Naive thymus-derived CD8-positive, alpha-beta T cell (primary cell): ENCODE data around the gene PALM3. TPM values are rescaled to one million over a fixed set of nuclear protein-coding genes. Genes with fewer than 3 reads are reported as not detected.
"Not testable (repeated sequence)": the region's sequence is repeated elsewhere in the genome, so short reads cannot be mapped to it uniquely, and the experiment has no call there.

Experiments
- ATAC-seq, 2 donors: fragments of 150-1000 bp; cut with Tn5 transposase in 1 of 2; sonication (Bioruptor Pico), chemical (Tn5 transposase) in 1 of 2; 1 replicate in 1 of 2; 2 replicates in 1 of 2; pipeline ENCODE4 v1.10.0; 2021; ENCODE audit warnings: mild to moderate bottlenecking in 2 of 2, moderate library complexity in 2 of 2
- POLR2A ChIA-PET: fragments of 350-600 bp; sonication (Branson Sonifier 250); formaldehyde crosslinking; loops from one replicate; lab custom pipeline; 2021; ENCODE audit warnings: antibody characterized with exemption; lab: Charles Lee
- DNase-seq, 10 donors: peaks; one replicate each; pipeline versions ENCODE4 v3.0.0 to v3.0.0-alpha.2; 2020 to 2022
- H3K27ac Mint-ChIP-seq, 10 donors: one replicate each; pipeline ENCODE4 v1.8.0; 2020 to 2022; ENCODE audit warnings: mild to moderate bottlenecking in 10 of 10, mixed read lengths in 10 of 10, moderate library complexity in 4 of 10, inconsistent platforms in 1 of 10
- H3K27me3 Mint-ChIP-seq, 5 donors: one replicate each; pipeline ENCODE4 v1.8.0; 2021 to 2022; ENCODE audit warnings: mixed read lengths in 5 of 5
- H3K36me3 Mint-ChIP-seq, 3 donors: one replicate each; pipeline ENCODE4 v1.8.0; 2020 to 2022; ENCODE audit warnings: mixed read lengths in 3 of 3, mild to moderate bottlenecking in 2 of 3, inconsistent platforms in 1 of 3
- H3K4me1 Mint-ChIP-seq, 4 donors: one replicate each; pipeline ENCODE4 v1.8.0; 2021 to 2022; ENCODE audit warnings: mixed read lengths in 4 of 4
- H3K4me3 Mint-ChIP-seq, 10 donors: one replicate each; pipeline ENCODE4 v1.8.0; 2020 to 2022; ENCODE audit warnings: mild to moderate bottlenecking in 10 of 10, mixed read lengths in 10 of 10, moderate library complexity in 6 of 10, inconsistent platforms in 1 of 10
- H3K9me3 Mint-ChIP-seq, 9 donors: one replicate each; pipeline ENCODE4 v1.8.0; 2020 to 2022; ENCODE audit warnings: mixed read lengths in 9 of 9, mild to moderate bottlenecking in 3 of 9, inconsistent platforms in 1 of 9, moderate library complexity in 1 of 9
- polyA plus RNA-seq, 3 donors: library from polyadenylated mRNA; unstranded; fragments of 300-500 nt; fragmentation: Illumina TruSeq; gene quantifications; one replicate each; pipeline ENCODE4 v1.2.3, GENCODE V29; 2021
- total RNA-seq, 8 experiments: library from RNA in 2 of 8; stranded (reverse) in 2 of 8; gene quantifications; one replicate each; pipeline ENCODE4 v1.2.3 and lab custom pipeline; 2021 to 2026

Gene PALM3
- total and polyA plus RNA-seq, 5 experiments from 2014 or later: 0.13 TPM; not detected in 4

DNA sequence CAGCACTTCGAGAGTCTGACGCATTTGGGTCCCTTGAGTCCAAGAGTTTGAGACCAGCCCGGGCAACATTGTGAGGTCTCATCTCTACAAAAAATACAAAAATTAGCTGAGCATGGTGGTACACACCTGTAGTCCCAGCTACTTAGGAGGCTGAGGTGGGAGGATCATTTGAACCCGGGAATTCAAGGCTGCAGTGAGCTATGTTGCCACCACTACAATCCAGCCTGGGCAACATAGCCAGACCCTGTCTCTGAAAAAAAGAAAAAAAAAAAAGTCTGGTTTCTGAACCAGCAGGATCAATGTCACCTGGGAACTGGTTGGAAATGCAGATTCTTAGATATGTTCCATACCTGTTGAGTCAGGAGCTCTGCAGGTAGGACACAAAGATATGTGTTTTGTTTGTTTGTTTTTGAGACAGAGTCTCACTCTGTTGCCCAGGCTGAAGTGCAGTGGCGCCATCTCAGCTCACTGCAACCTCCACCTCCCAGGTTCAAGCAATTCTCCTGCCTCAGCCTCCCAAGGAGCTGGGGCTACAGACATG lies 35.2 kb downstream of the PALM3 start:
- not testable (repeated sequence) for H3K4me3 Mint-ChIP-seq, DNase-seq, ATAC-seq, H3K9me3 Mint-ChIP-seq, H3K27ac Mint-ChIP-seq, H3K36me3 Mint-ChIP-seq, H3K27me3 Mint-ChIP-seq
- peaks cover 12 to 47% (median 26%) of the 10 kb centered on the region in 4 donors for H3K4me1 Mint-ChIP-seq
- POLR2A ChIA-PET: interaction anchor here (0.5 to 7.5 kb wide), 3 partner anchors 21 to 54 kb away, joined by 3 to 143 read pairs (median 5); partner anchors contain the start of gene RFX1

DNA sequence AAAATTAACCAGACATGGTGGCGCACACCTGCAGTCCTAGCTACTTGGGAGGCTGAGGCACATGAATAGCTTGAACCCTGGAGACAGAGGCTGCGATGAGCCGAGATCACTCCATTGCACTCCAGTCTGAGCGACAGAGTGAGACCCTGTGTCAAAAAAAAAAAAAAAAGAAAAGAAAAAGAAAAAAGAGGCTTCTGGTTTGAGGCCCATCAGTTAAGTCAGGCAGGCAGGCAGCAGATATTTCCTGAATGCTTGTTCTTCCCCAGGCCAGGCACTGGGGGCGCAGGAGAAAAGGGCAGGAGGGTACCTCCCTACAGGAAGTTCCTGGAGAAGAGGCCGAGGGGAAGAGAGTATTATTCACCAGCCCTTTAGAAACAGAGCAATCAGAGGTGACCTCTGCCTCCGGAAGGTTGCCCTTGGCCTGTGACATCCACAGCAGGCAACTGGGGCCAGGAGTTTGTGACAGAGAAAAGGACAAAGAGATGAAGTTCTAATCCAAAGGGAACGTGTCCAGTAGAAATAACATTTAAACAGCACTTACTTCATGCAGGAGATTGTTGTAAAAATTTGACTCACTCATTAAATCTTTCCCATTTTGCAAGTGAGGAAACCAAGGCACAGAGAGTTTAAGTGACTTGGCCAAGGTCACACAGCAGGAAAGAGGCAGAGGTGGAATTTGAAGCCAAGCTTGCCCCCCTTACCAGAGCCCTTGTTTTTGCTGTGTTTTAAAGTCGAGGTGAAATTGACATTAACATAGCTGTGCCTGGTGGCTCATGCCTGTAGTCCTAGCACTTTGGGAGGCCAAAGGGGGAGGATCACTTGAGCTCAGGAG lies 38.3 kb downstream of the PALM3 start:
- Mint-ChIP-seq H3K9me3 (no peaks in the 10 kb centered on the region), H3K27me3 (no peaks in the 10 kb centered on the region), H3K4me1 (peaks cover 4 to 28% (median 11%) of the 10 kb centered on the region in 4 donors), H3K4me3 (peak overlapping the region in 1 of 10 donors; percentile 58), H3K27ac (peak overlapping the region in 4 of 10 donors; percentile 15 to 67 (median 52)), H3K36me3 (no peaks in the 10 kb centered on the region)
- POLR2A ChIA-PET: interaction anchor here (0.6 kb wide), 1 partner anchor 144 kb away, joined by 4 read pairs; no protein-coding TSS in a partner anchor
- ATAC-seq: no peak
- DNase-seq: no peak

DNA sequence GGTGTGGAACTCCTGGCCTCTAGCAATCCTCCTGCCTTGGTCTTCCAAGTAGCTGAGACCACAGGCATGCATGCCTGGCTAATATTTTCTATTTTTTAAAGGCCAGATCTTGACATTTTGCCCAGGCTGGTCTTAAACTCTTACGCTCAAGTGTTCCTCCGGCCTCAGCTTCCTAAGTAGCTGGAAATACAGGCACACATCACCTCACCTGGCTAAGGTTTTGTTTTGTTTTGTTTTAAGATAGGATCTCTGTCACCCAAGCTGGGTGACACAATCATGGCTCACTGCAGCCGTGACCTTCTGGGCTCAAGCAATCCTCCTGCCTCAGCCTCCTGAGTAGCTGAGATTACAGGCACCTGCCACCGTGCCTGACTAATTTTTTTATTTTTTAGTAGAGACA lies 39.4 kb downstream of the PALM3 start:
- H3K9me3 Mint-ChIP-seq: no peaks in the 10 kb centered on the region
- peaks cover 0 to 28% (median 11%) of the 10 kb centered on the region in 4 donors for H3K4me1 Mint-ChIP-seq
- DNase-seq (no peak), ATAC-seq (no peak)
- H3K4me3 Mint-ChIP-seq: no peak overlapping the region
- no peak overlapping the region for H3K27ac Mint-ChIP-seq
- H3K36me3 Mint-ChIP-seq: no peaks in the 10 kb centered on the region
- H3K27me3 Mint-ChIP-seq: no peaks in the 10 kb centered on the region
- POLR2A ChIA-PET: interaction anchor here (1.3 to 2.0 kb wide), 2 partner anchors 9 to 16 kb away, joined by 8 to 10 read pairs; partner anchors contain the start of genes IL27RA and RFX1

- Mint-ChIP-seq H3K4me3 (no peak overlapping the region), H3K27me3 (no peaks in the 10 kb centered on the region), H3K27ac (peak overlapping the region in 1 of 10 donors; percentile 35), H3K36me3 (no peaks in the 10 kb centered on the region), H3K9me3 (no peaks in the 10 kb centered on the region), H3K4me1 (peaks cover 0 to 24% (median 10%) of the 10 kb centered on the region in 4 donors)
- ATAC-seq: no peak
- DNase-seq: no peak
- POLR2A ChIA-PET: interaction anchor here (0.5 to 2.0 kb wide), 4 partner anchors 10 to 28 kb away, joined by 3 to 10 read pairs (median 6); partner anchors contain the start of genes IL27RA and RFX1
Observed at GRCh38 chr19:14021474-14021873, 40.4 kb downstream of the PALM3 start.

GRCh38 chr19:14019739-14020138 lies 42.1 kb downstream of the PALM3 start:
- not testable (repeated sequence) for DNase-seq, H3K27ac Mint-ChIP-seq, H3K27me3 Mint-ChIP-seq, H3K36me3 Mint-ChIP-seq, H3K9me3 Mint-ChIP-seq, H3K4me3 Mint-ChIP-seq, ATAC-seq
- peaks cover 0 to 28% (median 9%) of the 10 kb centered on the region in 4 donors for H3K4me1 Mint-ChIP-seq
- POLR2A ChIA-PET: interaction anchor here (1.4 to 3.2 kb wide), 2 partner anchors 12 to 14 kb away, joined by 4 to 12 read pairs; partner anchors contain the start of genes IL27RA and RFX1

- DNase-seq (no peak), ATAC-seq (no peak)
- no peaks in the 10 kb centered on the region for H3K9me3 Mint-ChIP-seq
- no peaks in the 10 kb centered on the region for H3K36me3 Mint-ChIP-seq
- H3K27ac Mint-ChIP-seq: no peak overlapping the region
- H3K4me3 Mint-ChIP-seq: peak overlapping the region in 1 of 10 donors; percentile 65
- POLR2A ChIA-PET: interaction anchor here (0.5 to 3.2 kb wide), 6 partner anchors 11 to 315 kb away, joined by 3 to 12 read pairs (median 4); partner anchors contain the start of genes IL27RA and RFX1
- H3K4me1 Mint-ChIP-seq: peaks cover 0 to 31% (median 9%) of the 10 kb centered on the region in 4 donors
- no peaks in the 10 kb centered on the region for H3K27me3 Mint-ChIP-seq
Observed at GRCh38 chr19:14019100-14019499, 42.8 kb downstream of the PALM3 start.

GRCh38 chr19:14015524-14016035 lies 46.3 kb downstream of the PALM3 start:
- Mint-ChIP-seq H3K9me3 (no peaks in the 10 kb centered on the region), H3K4me1 (peaks cover 0 to 21% (median 2%) of the 10 kb centered on the region in 4 donors), H3K4me3 (peak overlapping the region in 1 of 10 donors; percentile 29), H3K36me3 (no peaks in the 10 kb centered on the region), H3K27ac (no peak overlapping the region), H3K27me3 (no peaks in the 10 kb centered on the region)
- POLR2A ChIA-PET: interaction anchor here (0.6 to 1.4 kb wide), 4 partner anchors 9 to 100 kb away, joined by 3 to 5 read pairs (median 4); partner anchors contain the start of genes IL27RA and RFX1
- DNase-seq (no peak), ATAC-seq (no peak)

DNA sequence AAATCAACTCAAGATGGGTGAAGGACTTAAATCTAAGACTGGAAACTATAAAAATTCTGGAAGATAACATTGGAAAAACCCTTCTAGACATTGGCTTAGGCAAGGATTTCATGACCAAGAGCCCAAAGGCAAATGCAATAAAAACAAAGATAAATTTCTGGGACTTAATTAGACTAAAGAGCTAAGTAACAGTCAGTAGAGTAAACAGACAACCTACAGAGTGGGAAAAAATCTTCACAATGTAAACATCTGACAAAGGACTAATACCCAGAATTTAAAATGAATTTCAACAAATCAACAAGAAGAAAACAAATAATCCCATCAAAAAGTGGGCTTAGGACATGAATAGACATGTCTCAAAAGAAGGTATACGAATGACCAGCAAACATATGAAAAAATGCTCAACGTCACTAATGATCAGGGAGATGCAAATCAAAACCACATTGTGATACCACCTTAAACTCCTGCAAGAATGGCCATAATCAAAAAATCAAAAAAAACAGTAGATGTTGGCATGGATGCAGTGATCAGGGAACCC lies 49.4 kb downstream of the PALM3 start:
- DNase-seq (no peak), ATAC-seq (no peak)
- H3K9me3 Mint-ChIP-seq: no peaks in the 10 kb centered on the region
- H3K27me3 Mint-ChIP-seq: no peaks in the 10 kb centered on the region
- no peak overlapping the region for H3K27ac Mint-ChIP-seq
- POLR2A ChIA-PET: no interaction called here
- no peaks in the 10 kb centered on the region for H3K36me3 Mint-ChIP-seq
- no peak overlapping the region for H3K4me3 Mint-ChIP-seq
- peaks cover 0 to 11% (median 5%) of the 10 kb centered on the region in 4 donors for H3K4me1 Mint-ChIP-seq

- peaks cover 18 to 42% (median 41%) of the 10 kb centered on the region in 4 donors for H3K4me1 Mint-ChIP-seq
- no peaks in the 10 kb centered on the region for H3K36me3 Mint-ChIP-seq
- H3K4me3 Mint-ChIP-seq: peak overlapping the region; percentile 81 to 98 (median 91)
- DNase-seq (peak in 2 of 10 donors; percentile 73 to 95), ATAC-seq (peak; percentile 9 to 31)
- H3K27ac Mint-ChIP-seq: peak overlapping the region; percentile 95 to 100 (median 99)
- no peaks in the 10 kb centered on the region for H3K9me3 Mint-ChIP-seq
- peaks cover 0 to 2% (median 0%) of the 10 kb centered on the region in 5 donors for H3K27me3 Mint-ChIP-seq
- POLR2A ChIA-PET: interaction anchor here (0.6 to 18.9 kb wide), 23 partner anchors 9 to 511 kb away, joined by 3 to 481 read pairs (median 5); partner anchors contain the start of genes ASF1B, BRME1, CC2D1A and DCAF15
Observed at GRCh38 chr19:14006766-14007562, 54.9 kb downstream of the PALM3 start.

DNA sequence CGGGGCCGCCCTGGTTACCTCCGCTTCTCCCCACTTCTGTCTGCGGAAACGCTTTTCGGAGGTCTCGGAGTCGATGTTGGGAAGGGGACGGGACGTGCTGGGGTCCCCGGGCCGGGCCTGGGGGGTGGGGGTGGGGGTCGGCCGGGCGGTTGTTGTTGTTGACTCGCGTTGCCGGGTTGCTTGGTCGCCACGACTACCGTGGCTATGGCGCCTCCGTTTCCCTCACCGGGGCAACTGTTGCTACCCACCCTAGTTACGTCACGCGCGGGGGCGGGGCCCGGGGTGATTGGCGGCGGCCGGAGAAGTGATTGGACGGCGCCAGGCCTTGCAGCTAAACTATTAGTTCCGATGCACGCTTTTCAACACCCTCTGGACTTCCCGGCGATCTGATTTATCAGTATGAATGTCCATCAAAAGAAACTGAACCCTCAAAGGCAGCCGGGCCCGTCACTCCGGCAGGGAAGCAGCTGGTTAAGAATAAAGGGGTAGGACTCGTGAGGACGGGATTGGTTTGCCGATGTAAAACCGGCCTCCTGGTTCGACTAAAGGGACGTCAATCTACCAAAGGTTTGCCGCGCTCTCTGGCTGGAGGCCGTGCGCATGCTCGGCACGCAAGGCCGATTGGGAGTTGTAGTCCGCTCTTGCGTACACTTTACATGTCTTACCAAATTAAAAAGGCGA lies 55.7 kb downstream of the PALM3 start, which contains the start of gene RFX1:
TSS of gene RFX1 (minus strand) at position 236 of the 681 bp plus-strand sequence. CDS start 12,477 bp downstream, outside the sequence.
- H3K4me3 Mint-ChIP-seq: peak within 1 kb of the TSS; percentile 81 to 98 (median 91)
- peak; percentile 74 to 76 for ATAC-seq
- peaks cover 0 to 2% (median 0%) of the 10 kb centered on the region in 5 donors for H3K27me3 Mint-ChIP-seq
- H3K9me3 Mint-ChIP-seq: no peaks in the 10 kb centered on the region
- DNase-seq: peak; percentile 99 to 100 (median 100)
- POLR2A ChIA-PET: interaction anchor here (0.6 to 18.9 kb wide), 25 partner anchors 9 to 512 kb away, joined by 3 to 481 read pairs (median 5); partner anchors contain the start of genes ASF1B, BRME1, CC2D1A and DCAF15
- H3K4me1 Mint-ChIP-seq: peaks cover 18 to 50% (median 46%) of the 10 kb centered on the region in 4 donors
- H3K36me3 Mint-ChIP-seq: peaks cover 0 to under 1% (median 0%) of the 10 kb centered on the region in 3 donors
- H3K27ac Mint-ChIP-seq: peak within 1 kb of the TSS; percentile 95 to 100 (median 99)
